ENCODE data around the gene SND1. TPM values are rescaled to one million over a fixed set of nuclear protein-coding genes. Genes with fewer than 3 reads are reported as not detected.

The SND1 gene
- total RNA-seq, 1 experiment from 2014 or later: 218 TPM

- Histone ChIP-seq H4K5ac (ENCODE audit: insufficient read length, low read depth, low read length) (no peak overlapping the region), H3K4me2 (ENCODE audit: insufficient read depth, insufficient read length, low read length) (no peak overlapping the region), H3K79me2 (ENCODE audit: insufficient read depth, low read length) (no peaks in the 10 kb centered on the region), H3K9me3 (ENCODE audit: control insufficient read depth, low read depth, low read length) (no peaks in the 10 kb centered on the region), H2BK15ac (ENCODE audit: low read depth, low read length) (no peak overlapping the region), H3T11ph (ENCODE audit: low read length) (no peak overlapping the region), H3K4ac (ENCODE audit: low read depth, low read length) (no peak overlapping the region), H3K18ac (ENCODE audit: insufficient read length, low read depth, low read length) (no peak overlapping the region), H3K27ac (ENCODE audit: insufficient read length, low read depth, low read length) (no peak overlapping the region), H2BK20ac (ENCODE audit: low read depth, low read length, poor library complexity, severe bottlenecking) (no peak overlapping the region), H3K14ac (ENCODE audit: insufficient read depth, low read length) (no peak overlapping the region), H3K23me2 (ENCODE audit: insufficient read length, low read depth, low read length, poor library complexity, severe bottlenecking) (no peaks in the 10 kb centered on the region), H2AFZ (ENCODE audit: low read length) (no peak overlapping the region), H4K91ac (ENCODE audit: insufficient read length, low read depth, low read length) (no peak overlapping the region), H2BK120ac (ENCODE audit: low read depth, low read length, poor library complexity, severe bottlenecking) (no peak overlapping the region), H2AK5ac (ENCODE audit: insufficient read length, low read length) (no peak overlapping the region), H3K27me3 (ENCODE audit: insufficient read depth, low read length) (no peaks in the 10 kb centered on the region), H3K79me1 (ENCODE audit: insufficient read depth, low read depth, low read length, poor library complexity, severe bottlenecking) (no peaks in the 10 kb centered on the region), H3K4me1 (ENCODE audit: insufficient read depth, low read length) (no peaks in the 10 kb centered on the region), H2BK12ac (ENCODE audit: insufficient read length, low read depth, low read length) (no peak overlapping the region), H2BK5ac (ENCODE audit: insufficient read length, low read length) (no peak overlapping the region), H3K23ac (ENCODE audit: insufficient read length, low read depth, low read length) (no peak overlapping the region), H3K56ac (ENCODE audit: insufficient read length, low read depth, low read length) (no peak overlapping the region), H4K8ac (replicated peaks; ENCODE audit: insufficient read length, low read depth, low read length) (no peak overlapping the region), H3K9ac (ENCODE audit: extremely low read depth, insufficient read length, low read length) (no peak overlapping the region), H4K20me1 (ENCODE audit: control insufficient read depth, insufficient read depth, insufficient read length) (no peaks in the 10 kb centered on the region)
- Mint-ChIP-seq H3K4me1 (peaks cover 0 to 7% of the 10 kb centered on the region in 2 experiments; a peak in 1 of 4 replicates), H3K36me3 (ENCODE audit: insufficient read depth in 1 of 3, low read depth in 3 of 3) (peaks cover 0 to 5% (median 5%) of the 10 kb centered on the region in 3 experiments; a peak in 4 of 7 replicates), H3K9me3 (no peaks in the 10 kb centered on the region), H3K27ac (no peak overlapping the region), H3K27me3 (ENCODE audit: low read depth) (no peaks in the 10 kb centered on the region), H3K4me3 (no peak overlapping the region)
- no peak for DNase-seq
- no peak for TF ChIP-seq CTCF (conservative IDR thresholded peaks at IDR 0.05)
- WGBS (ENCODE audit: extremely low coverage, insufficient read length, low lambda C conversion rate): no CpG with 5 or more reads among the region's 6 CpGs
Observed at GRCh38 chr7:128004623-128005022, 352.6 kb downstream of the SND1 start.

Data from H9 (cell line).